Renal cortical epithelial cell (primary cell): ENCODE results near the gene NME4. TPM values are rescaled to one million over a fixed set of nuclear protein-coding genes. Genes with fewer than 3 reads are reported as not detected.
"Not testable (repeated sequence)": the region's sequence is repeated elsewhere in the genome, so short reads cannot be mapped to it uniquely, and the experiment has no call there.

ENCODE experiments used
- DNase-seq: peaks from one replicate; pipeline ENCODE4 v3.0.0-alpha.2; 2011; ENCODE audit warnings: low read depth
- total RNA-seq: library from RNA; depleted of rRNA; stranded (reverse); fragments of >200 nt; gene quantifications from 2 replicates; pipeline ENCODE4 v1.2.3, GENCODE V29; 2014

NME4 gene
- total RNA-seq: 27.6 and 50.0 TPM in 2 replicates

DNA sequence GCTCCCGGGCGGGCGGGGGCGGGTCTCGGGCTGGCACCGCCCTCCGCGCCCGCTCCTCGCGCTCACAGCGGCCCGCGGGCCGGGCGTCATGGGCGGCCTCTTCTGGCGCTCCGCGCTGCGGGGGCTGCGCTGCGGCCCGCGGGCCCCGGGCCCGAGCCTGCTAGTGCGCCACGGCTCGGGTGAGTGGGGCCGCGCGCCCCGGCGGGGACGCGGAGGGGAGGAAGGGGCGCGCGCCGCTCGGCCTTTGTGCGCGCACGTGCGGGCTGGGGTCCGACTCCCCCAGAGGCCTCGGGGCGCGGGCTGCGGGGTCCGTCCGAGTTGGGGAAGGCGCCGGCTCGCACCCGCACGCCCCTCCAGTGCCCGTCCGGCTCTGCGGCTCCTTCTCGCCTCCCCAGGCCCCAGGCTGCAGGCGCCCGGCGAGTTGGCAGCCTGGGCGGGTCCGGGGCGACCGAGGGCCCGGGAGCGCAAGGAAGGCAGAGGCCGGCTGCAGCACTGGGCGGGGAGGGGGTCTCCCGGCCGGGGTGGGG lies at the start of gene NME4:
NME4 (plus strand) TSS at position 65 of the 527 bp plus-strand sequence; CDS start at position 89, 24 bp downstream.
- DNase-seq: no peak

DNA sequence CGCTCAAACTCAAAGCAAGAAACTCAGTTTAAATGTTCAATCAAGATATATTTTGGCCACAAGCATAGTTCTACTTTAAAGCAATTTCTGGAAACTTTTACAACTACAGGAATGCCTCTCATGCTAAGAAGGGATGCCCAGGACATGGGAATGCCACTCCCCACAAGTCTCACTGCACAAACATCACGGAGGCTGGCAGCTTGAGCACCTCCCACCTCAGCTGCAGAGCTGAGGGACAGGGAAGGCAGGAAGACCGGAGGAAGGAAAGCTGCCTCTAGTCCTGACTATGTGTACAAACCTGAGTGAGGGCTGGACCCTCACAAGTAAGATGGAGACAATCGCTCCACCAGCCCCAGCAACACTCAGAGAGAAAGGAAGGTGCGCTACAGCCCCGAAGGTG lies 49.8 kb upstream of the NME4 start:
- DNase-seq: no peak

DNA sequence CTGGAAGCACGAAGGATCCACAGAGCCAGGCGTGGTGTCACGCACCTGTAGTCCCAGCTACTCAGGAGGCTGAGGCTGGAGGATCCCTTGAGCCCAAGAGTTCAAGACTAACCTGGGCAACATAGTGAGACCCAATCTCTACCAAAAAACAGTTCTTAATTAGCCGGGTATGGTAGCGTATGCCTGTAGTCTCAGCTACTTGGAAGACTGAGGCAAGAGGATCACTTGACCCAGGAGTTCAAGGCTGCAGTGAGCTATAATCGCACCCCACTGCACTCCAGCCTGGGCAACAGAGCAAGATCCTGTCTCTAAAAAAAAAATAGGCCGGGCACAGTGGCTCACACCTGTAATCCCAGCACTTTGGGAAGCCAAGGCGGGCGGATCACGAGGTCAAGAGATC lies 48.5 kb upstream of the NME4 start:
- not testable (repeated sequence) for DNase-seq

DNA sequence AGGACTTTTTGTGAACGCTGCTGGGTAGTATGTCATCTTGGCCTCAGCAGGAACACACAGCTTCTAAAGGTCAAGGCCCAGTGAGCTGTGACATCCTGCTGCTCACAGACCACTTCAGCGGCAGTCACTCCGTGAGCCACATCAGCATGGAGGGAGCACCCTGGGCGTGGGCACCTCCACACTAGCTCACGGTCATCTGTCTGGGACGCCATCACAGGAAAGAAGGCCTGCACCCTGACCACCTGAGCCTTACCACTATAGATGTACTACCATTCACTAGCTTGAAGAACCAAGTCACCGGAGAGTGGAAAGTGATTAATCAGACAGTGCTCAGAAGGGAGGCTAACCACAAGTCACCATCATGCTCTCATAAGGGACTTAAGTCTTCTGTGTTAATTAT lies 47.8 kb upstream of the NME4 start:
- DNase-seq: peak; percentile 55

DNA sequence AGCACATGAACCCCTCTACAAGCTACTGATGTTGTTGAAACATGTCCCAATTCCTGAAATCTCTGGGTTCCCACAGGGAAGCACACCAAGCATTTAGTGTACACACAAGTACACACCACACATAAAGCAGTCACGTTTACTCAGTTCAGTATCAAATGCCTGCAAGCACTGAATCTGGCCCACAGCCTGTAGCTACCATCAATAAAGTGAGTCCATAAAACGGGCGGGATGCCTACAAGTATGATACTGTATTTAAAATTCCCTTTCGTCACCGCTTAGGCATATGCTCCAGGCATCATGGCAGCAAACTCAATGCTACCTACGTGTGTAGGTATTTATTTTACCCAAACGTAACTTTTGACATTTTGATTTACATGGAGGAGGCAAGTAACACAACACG lies 46.8 kb upstream of the NME4 start:
- no peak for DNase-seq

DNA sequence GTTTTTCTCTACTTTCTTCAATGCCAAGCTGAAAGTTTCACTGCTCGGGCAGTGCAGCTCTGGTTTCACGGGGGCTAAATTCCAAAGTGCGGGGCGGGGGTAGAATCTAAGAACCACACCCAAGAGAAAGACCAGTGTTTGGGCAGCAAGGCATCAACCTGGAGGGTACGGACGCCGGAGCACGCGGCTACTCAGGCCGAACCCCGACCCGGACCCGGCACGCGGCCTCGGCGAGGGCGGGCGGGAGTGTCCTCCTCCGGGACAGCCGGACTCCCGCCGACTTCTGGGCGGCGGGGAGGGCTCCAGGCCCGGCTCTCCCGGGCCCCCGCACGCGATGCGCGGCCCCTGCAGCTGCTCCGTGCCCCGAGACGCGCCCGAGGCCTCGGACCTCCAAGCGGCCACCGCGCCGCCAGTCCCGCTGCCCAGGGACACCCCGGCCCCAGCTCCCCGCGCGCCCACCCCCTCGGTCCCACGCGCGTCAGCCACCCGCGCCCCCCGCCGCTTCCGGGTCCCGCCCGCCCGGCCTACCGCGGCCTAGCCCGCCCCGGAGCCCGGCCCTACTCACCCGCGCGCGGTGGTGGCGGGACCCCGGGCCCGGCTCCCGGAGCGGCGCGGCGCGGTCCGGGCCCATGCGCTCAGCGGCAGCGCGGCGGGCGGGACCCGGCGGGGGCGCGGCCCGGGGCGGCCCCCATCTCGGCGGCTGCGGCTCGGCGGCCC lies 45.0 kb upstream of the NME4 start:
- DNase-seq: no peak

DNA sequence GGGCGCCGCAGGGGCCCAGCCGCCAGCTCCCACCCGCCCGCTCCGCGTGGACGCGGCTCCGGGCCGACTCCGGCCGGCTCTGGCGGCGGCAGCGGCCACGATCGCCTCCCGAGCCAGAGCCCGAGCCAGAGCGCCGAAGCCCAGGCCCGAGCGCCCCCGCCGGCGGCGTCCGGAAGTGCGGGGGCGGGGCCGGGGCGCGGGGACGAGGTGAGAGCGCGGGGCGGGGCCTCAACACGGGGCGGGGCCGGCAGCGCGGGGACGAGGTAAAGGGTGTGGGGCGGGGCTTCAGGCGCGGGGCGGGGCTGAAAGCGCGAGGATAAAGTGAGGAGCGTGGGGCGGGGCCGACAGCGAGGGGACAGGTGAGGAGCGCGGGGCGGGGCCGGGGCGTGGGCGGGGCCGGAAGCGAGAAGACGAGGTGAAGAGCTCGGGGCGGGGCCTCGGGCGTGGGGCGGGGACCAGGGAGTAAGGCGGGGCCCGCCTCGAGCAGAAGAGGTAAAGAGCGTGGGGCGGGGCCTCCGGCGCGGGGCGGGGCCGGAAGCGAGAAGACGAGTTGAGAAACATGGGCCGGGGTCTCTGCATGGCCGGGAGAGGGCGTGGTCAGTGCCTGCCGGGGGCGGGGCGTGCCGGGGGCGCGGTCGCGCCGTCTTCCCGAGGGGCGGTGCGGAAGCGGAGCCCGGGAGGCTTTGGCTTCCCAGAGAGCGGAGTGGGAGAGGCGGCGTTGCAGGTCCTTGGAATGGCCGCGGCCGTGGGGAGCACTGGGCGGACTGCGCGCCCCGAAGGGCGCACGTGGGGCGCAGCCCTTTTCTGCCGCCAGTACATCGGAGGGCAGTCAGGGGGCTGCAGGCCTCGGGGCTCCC lies 44.2 kb upstream of the NME4 start, which contains the start of gene AXIN1:
AXIN1 (minus strand) TSS at position 177 of the 857 bp plus-strand sequence. CDS start 5,698 bp downstream, outside the sequence.
- peak; percentile 81 for DNase-seq

DNA sequence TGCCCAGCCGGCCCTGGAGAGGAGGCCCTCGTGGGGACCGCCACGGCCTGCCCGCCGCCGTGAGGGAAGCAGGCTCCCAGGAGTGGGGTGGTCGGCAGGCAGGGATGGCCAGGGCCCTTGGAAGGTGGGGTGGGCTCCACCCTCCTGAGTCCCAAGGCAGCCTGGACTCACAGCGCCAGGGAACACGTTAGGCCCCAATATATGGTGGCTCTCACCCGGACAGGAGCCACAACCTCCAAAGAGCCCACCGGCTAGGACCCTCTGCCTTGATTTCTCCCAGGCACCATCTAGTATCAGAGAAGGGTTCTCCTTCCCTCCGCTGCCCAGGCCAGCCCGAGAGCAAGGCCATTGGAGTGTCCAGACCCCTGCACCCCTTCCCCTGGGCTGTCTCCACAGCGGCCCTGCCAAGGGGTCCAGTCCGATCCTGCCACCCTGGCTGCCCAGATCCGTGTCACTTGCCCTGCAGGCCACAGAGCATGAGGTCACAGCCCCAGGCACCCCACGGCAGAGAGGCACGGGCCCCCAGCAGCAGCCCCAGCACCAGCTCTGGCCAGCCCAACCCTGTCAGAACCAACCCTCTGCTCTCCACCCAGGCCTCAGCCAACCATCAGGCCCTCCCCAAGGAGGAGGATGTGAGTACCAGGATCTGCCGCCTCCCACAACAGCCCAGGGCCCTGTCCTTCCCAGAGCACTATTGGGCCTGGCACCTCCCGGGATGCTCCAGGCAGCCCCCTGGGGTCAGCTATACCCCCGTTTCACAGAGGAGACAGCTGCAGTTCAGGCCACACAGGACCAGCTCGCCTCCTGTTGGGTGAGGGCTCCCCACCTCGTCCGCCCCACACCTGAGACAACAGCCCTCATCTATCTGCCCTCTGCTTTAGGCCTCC lies 43.4 kb upstream of the NME4 start:
- no peak for DNase-seq

DNA sequence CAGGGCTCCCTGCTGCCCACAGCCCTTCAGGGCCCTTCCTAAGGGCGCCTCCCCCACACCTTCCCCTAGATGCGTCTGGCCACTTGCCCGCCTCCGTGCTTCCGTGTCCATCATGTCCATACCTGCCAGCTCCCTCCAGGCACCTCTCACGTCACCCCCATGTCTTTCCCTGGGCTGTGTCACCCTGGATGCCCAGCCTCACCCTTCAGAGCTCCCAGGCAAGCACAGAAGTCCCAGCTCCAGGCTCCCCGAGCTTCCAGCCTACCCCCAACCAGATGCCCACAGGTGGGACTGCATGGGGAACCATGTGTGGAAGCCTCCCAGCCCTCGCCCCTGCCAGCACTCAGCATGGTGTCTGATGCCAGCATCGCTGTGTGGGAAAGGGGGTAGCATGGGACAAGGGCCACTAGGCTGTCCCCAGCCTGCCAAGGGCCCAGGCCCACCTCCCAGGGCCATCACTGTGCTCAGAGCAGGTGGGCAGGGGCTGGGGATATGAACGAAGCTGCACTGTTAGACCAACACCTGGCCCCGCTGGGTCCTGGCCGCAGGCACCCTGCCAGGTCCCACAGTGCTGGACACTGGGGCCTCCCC lies 42.6 kb upstream of the NME4 start:
- no peak for DNase-seq

DNA sequence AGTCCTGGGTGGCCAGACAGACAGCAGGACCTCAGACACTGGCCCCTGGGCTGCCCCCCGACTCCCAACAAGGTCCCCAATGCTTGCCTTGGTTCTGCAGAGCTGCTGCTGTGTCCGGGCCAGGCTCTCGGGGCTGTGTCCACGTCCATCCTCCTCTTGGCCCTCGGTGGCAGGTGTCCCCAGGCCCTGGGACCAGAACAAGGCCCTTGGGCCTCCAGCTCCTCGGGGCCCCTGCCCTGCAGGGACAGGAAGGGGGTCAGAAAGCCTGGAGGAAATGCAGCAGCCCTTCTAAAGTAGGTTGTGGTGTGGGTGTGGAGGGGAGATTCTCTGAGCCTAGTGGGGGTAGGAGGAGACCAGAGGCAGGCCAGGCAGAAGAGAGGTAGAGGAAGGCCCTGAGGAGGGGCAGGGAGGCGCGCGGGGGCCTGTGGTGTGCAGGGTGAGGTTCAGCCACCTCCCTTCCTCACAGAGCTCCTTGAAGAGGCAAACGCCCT lies 42.0 kb upstream of the NME4 start:
- no peak for DNase-seq

DNA sequence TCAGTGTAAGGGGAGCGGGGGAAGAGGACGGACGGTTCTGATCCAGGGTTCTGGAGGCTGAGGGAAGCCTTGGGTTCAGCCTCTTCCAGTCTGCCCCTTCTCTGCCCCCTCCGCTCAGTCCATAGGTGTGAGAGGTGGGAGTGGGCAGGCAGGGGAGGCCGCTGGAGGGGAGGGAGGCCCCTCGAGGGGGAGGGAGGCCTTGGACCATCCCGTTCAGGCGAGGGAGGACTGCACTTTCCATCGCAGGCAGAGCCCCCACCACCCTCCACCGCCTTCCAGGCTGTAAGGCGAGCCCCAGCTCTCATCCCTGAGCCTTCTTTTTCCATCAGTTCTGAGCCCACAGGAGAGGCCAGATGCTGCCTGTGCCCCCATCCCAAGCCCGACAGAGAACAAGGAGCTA lies 40.3 kb upstream of the NME4 start:
- no peak for DNase-seq

DNA sequence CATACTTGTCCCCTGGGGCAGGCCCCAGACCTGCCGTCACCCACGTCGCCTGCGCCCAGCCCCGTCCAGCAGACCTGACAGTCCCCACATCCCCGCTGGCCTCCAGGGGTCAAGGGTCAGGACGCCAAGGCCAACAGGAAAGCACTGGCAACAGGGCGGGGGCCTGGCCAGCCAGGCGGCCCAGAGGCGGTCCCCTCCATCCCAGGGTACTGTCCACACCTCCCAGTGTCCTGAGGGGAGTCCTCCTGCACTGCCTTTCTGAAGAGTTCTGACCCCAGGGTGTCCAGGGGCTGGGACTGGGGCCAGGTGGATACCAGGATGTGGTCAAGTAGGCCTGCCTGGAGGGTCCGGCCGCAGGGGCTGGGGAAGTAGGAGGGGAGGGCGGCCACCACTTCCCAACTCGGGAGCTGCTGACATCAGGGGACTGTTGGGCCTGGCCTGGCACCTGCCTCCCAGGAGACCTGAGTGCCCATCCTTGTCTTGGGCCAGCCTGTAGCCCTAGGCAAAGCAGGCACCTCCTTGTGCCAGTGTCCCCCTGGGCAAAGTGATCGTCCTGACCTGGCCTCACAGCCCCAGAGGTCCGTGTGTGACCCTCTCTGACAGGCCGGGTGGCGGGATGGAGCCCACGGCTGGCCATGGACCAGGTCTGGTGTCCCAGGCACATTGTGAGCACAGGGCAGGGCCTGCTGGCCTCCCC lies 37.8 kb upstream of the NME4 start:
- DNase-seq: no peak

DNA sequence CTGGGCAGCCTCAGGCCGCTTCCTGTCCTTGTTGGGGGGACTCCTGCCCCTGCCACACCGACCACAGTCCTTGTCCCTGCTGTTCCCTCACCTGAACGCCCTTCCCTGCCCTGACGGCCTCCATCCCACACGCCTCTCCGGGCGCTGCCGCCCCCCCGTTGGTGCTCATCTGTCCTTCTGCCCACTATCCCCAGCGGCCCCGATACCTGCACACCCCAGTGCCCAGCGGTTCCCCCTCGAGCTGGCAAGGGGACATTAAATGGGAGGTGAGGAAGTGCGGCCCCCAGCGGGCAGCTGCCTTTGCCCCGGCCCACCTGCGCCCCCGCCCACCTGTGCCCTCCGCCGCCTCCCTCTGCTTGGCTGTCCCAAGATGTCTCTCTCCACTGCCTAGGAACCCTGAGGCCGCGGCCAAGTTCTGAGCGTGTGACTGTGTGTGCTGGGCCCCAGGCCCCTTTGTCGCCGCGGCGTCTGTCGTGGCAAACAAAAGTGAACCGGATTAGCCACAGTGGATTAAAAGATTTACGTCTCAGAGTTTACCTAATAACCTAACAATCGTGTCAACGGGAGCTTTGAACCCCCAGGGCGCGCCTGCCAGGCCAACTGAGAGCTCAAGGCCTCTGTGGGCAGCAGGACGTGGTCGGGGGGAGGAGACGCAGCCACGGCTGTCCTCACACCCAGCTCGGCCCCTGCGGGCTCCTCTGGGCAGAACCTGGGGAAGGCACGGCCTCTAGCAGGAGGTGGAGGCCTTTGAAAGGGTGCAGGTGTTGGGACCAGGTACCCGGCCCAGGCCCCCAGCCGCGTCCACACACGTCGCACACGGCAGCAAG lies 36.9 kb upstream of the NME4 start:
- no peak for DNase-seq

DNA sequence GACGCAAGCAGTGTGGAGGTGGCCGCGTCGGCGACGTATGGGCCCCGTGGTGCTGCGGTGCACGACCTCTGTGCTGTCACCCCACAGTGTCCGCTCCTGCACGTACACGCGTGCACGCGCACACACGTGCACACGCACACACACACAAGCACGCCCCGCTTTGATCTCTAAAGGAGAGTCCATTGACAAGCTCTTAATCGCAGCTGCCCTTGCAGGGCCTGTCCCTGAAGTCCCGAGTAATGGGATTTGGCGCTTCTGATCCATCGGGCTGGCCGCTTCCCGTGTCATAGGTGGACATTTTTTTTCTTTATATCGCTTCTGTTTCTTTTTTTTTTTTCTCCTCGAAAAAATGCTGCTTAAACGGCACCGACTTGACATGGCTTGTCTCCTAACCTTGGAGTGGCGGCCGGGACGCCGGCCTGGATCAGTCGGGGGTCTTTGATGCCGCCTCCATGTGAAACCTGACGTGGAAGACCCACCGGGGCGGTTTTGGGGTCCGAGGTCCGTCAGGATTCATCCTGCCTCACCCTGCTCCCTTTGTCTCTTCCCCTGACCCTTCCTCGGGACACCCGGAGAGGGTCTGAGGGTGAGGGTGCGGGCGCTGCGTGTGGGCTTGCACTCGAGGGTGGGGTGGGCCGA lies 36.2 kb upstream of the NME4 start:
- DNase-seq: no peak

DNA sequence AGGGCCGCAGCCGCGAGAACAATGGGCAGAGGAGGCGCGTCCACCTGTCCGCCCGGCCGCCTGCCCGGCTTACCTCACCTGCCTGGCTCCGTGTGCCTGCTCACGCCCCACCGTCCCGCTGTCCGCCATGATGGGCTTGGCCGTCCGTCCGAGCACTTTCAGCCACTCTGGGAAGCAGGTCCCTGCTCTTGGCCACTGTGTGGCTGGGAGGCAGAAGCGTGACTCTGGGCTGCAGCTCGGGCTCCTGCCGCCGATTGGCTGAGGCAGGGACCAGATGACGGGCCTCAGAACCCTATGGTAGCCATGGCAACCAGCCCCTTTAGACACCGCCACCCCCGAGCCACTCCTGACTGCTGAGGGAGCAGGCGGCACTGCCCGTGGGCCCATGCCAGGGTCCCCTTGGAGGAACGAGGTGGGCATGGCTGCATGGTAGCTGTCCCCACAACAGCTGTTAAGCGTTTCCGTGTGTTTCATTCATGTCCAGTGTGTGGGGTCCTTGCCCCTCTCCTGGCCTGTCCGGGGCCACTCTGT lies 35.6 kb upstream of the NME4 start:
- no peak for DNase-seq

DNA sequence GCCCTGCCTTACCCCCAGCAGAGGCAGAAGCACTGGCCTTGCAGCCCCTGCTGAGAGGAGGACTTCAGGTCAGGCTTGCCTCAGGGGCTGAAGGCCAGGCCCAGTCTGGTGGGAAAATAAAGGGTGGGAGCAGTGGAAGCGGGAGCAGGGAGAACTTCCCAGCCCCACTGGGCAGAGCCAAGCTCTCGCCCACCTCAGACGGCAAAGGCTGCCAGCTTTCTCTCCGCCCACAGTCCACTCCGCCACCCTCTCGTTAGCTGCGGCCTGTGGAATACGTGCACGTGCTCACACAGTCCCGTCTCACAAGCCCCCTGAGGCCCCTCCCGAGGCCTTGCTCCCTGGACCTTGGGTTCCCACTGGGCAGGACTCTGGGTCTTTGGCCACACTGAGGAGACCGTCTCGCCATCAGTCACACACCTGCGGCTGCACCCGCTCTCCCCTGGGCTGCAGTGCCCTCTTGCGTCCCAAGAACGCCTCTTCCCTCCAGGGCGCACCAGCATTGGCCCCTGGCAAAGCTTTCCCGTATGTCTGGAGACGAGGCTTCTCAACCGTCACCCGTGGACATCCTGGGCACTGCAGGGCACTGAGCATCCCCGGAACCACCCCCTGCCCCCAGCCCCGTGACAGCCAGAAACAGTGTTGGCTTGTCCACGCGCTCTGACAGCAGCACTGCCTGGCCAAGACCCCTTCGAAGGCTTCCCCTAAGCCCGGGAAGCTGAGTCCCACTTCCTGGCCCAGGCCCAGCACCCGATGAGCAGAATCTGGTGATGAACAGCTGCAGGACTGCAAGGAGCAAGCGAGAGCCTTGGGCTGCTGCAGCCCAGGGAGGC lies 34.9 kb upstream of the NME4 start:
- peak; percentile 57 for DNase-seq

DNA sequence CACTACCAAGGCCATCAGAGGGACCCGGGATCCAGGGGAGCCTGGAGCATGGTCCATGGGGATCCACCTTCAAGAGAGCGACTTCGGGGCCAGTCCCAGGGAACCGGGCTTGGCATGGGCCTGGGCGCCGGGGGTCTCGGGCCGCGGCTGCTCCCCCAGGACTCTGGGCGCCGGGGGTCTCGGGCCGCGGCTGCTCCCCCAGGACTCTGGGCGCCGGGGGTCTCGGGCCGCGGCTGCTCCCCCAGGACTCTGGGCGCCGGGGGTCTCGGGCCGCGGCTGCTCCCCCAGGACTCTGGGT lies 34.3 kb upstream of the NME4 start:
- not testable (repeated sequence) for DNase-seq

DNA sequence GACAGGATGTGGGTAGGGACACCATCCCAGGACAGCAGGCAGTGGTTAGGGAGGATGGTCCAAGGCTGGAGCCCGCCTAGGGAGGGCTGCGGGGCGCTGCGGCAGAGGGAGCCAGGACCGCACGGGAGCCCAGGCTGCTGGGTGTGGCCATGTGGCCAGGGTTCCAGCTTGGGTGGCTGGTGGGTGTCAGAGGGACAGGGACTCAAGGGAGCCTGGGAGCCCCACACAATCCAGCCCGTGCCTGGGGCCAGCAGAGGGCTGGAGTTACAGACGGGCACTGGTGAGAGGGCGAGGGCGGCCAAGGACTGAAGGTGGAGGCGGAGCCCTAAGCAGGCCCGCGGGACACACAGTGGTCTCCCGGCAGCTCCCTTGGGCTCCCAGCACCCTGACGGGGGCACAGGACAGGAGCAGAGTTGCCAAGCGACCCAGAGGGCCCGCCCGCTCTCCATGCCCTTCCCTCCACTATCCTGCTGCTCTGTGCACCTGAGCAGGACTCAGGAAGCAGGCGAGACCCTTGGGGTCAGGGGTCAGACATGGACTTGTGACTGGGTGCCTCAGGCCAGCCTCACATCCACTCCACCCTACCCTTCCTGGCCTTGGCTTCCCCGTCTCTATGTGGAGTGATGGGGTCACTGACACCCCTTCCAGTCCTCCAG lies 33.8 kb upstream of the NME4 start:
- DNase-seq: no peak
